HG02763 (cell line): Measurements from ENCODE around the gene ANGPTL4.
A peak's percentile ranks its signal among the peaks of the same experiment; 100 is the strongest.
"Not testable (repeated sequence)": the region's sequence is repeated elsewhere in the genome, so short reads cannot be mapped to it uniquely, and the experiment has no call there.

ENCODE experiments used
- ATAC-seq: cut with Tn5 transposase; IDR thresholded peaks from one replicate; pipeline ENCODE4 v1.9.1; 2021; ENCODE audit warnings: mild to moderate bottlenecking, moderate library complexity; ENCODE audit not compliant: unreplicated experiment

ANGPTL4 gene

DNA sequence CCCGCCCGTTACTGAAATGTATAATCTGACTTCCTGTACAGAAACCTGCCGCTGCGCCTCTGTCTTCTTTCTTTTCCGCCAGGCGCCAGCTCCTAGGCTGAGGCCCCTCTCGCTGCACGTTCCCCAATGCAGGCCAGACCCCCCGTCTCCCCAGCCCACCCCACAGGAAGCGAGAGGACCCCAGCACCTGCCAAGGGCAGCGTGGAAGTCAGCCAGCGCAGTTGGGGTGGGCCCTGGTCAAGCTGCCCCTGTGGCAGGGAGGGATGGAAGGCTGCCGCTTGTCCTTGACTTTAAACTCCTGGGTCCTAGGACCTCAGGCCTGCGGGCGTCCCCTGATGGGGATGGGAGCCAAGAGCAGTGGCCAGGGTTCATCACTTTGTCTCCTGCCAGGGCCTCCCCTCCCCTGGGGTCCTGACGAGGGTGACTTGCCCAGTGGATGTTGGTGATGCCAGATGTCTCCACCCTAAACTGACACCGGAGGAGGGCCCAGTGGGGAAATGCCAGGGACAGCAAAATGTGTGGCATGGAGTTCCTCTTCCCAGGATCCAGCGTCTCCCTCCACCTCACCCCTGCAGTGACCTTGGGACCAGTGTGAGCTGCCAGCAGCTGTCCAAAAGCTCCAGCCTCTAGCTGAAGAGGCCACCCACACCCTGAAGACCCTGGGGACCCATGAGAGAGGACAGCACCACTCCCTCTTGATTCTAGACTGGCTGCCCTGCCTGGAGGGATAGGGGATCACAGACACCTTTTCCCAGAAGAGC lies 40.6 kb downstream of the ANGPTL4 start:
- ATAC-seq = no peak

DNA sequence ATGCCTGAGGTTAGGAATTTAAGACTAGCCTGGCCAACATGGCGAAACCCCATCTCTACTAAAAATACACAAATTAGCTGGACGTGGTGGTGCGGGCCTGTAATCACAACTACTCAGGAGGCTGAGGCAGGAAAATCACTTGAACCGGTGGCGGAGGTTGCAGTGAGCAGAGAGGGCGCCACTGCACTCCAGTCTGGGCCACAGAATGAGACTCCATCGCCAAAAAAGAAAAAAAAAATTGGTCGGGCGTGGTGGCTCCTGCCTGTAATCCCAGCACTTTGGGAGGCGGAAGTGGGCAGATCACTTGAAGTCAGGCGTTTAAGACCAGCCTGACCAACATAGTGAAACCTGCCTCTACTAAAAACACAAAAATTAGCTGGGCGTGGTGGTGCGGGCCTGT lies 46.8 kb downstream of the ANGPTL4 start:
- ATAC-seq = not testable (repeated sequence)

DNA sequence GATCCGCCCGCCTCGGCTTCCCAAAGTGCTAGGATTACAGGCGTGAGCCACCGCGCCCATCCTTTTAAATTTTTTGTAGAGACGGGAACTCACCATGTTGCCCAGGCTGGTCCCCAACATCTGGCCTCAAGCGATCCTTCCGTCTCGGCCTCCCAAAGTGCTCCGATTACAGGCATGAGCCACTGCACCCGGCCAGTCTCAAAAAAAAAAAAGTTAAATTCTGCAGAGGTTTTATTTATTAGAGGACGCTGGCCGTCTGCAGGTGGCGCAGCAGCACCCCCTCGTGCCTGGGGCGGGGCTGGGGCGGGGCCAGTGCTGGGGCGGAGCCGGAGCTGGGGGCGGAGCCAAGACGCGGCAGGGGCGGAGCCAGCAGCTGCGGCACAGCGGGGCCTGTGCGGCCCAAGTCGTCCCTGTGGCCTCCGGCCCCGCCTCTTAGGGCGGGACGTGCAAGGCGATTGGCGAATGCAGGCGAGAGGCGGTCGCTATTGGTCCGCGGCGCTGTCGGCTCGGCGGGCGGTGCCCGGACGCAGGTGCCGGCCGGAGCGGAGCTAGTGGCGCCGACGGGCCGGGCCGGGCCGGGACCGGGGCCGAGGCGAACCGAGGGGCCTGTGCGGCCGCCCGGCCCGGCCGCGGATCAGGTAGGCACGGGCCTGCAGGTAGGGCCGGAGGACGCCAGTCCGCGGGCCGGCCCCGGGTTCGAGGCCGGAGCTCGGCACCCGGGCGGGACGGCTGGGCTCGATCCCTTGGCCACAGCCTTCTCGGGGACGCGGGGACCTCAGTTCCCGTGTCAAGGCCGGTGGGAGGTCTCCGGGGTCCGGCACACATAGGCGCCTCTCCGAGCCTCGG lies 49.1 kb downstream of the ANGPTL4 start, which contains the start of gene MARCHF2:
TSS of gene MARCHF2 (plus strand) at position 523 of the 846 bp plus-strand sequence. CDS start 8,536 bp downstream, outside the sequence.
- ATAC-seq = peak; percentile 99

DNA sequence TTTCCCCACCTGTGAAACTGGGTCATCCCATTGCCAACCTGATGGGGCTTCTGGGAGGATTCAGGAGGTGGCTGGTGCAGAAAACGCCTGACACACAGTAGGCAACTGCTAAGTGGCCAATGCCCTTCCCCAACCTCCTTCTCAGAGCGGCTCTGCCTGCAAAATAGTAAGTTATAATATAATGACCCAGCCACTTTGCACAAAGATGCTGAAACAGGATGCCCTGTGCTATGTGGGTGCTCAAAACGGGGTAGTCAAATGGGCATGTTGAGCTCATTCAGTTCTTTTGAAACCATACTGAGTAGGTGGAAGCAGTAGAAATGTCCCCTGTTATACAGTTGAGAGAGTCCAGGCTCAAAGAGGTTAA lies 49.7 kb downstream of the ANGPTL4 start:
- no peak for ATAC-seq

DNA sequence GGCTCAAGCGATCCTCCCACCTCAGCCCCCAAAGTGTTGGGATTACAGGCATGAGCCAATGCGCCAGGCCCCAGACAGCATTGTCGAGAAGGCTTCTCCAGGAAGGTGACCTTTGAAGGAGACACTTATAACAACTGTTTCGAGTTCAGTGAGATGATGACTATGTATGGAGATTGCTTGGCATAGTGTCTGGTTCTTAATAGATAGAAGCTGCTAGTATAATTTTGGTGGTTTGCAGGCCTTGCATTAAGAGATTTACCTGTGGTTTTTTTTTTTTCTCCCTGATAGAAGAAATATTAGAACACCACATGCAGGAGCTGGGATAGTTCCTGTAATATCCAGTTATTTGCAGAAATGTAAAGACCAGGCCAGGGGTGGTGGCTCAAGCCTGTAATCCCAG lies 52.8 kb downstream of the ANGPTL4 start:
- ATAC-seq = no peak

DNA sequence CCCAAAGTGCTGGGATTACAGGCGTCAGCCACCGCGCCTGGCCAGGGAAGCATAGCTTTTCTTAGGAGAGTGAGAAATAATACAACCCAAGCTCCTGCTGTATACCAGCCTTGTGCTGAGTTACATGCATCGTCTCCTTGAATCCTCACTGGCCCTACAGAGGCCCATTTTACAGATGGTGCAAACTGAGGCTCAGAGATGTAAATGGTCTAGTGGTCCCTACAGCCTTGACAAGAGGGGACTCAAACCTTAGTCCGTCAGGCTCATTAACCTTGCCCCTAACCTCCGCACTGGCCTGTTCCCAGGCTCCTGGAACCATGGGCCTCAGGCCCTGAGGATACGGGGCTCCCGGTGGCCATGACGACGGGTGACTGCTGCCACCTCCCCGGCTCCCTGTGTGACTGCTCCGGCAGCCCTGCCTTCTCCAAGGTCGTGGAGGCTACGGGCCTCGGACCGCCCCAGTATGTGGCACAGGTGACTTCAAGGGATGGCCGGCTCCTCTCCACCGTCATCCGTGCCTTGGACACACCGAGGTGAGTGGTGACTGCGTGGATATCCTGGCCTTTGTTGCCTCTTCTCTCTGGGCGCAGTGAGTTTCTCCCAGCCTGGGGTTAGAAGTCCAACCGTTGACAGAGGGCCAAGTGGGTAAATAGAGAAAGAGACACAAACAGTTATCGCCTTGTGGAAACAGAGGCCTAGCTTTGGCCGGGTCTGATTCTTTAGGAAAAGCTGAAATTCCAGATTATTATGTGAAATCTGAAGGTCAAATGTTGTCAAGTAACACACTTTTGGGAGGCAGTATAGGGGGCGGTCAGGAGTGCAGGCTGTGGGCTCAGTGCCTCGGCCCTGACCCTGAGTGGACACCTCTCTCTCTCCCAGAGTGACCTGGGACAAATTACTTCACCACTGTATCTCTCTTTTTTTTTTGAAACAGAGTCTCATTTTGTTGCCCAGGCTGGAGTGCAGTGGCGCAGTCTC lies 57.8 kb downstream of the ANGPTL4 start:
- ATAC-seq = no peak

DNA sequence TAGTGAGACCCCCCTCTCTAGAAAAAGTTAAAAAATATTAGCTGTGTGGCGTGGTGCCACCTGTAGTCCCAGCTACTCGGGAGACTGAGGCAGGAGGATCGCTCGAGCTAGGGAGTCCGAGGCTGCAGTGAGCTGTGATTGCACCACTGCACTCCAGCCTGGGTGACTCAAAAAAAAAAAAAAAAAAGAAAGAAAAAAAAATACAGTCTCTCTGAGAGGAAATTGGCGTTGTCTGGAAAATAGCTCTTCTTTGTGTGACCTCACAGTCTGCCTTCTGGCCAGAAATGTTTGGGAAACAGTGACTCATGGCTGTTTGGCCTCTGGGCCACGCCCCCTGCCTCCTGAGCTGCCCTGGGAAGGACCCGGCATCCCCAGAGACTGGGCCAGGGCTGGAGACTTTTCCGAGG lies 59.9 kb downstream of the ANGPTL4 start:
- no peak for ATAC-seq
